D721Med (cell line): ENCODE measurements around the gene FAM111B.
A peak's percentile ranks its signal among the peaks of the same experiment; 100 is the strongest.
"Not testable (repeated sequence)": the region's sequence is repeated elsewhere in the genome, so short reads cannot be mapped to it uniquely, and the experiment has no call there.

Source experiments
- DNase-seq: peaks from one replicate; pipeline ENCODE4 v3.0.0; 2011; ENCODE audit warnings: low spot score; ENCODE audit not compliant: insufficient read length
- FAIRE-seq: peaks from 2 replicates; lab custom pipeline; 2011; peaks lifted over from hg19 to GRCh38; lab: Jason Lieb, UNC
- TF ChIP-seq, protein P1 (sequence below): IDR thresholded peaks from 2 replicates; pipeline ENCODE4 v1.5.1; 2012; ENCODE audit warnings: mild to moderate bottlenecking, control low read depth; ENCODE audit not compliant: insufficient read depth; ENCODE audit errors: missing control alignments

FAM111B gene

GRCh38 chr11:59119826-59120225, 12.8 kb downstream of the FAM111B start:
- FAIRE-seq (no peak), DNase-seq (no peak)
- TF ChIP-seq, protein P1, sequence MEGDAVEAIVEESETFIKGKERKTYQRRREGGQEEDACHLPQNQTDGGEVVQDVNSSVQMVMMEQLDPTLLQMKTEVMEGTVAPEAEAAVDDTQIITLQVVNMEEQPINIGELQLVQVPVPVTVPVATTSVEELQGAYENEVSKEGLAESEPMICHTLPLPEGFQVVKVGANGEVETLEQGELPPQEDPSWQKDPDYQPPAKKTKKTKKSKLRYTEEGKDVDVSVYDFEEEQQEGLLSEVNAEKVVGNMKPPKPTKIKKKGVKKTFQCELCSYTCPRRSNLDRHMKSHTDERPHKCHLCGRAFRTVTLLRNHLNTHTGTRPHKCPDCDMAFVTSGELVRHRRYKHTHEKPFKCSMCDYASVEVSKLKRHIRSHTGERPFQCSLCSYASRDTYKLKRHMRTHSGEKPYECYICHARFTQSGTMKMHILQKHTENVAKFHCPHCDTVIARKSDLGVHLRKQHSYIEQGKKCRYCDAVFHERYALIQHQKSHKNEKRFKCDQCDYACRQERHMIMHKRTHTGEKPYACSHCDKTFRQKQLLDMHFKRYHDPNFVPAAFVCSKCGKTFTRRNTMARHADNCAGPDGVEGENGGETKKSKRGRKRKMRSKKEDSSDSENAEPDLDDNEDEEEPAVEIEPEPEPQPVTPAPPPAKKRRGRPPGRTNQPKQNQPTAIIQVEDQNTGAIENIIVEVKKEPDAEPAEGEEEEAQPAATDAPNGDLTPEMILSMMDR: no peak

DNA sequence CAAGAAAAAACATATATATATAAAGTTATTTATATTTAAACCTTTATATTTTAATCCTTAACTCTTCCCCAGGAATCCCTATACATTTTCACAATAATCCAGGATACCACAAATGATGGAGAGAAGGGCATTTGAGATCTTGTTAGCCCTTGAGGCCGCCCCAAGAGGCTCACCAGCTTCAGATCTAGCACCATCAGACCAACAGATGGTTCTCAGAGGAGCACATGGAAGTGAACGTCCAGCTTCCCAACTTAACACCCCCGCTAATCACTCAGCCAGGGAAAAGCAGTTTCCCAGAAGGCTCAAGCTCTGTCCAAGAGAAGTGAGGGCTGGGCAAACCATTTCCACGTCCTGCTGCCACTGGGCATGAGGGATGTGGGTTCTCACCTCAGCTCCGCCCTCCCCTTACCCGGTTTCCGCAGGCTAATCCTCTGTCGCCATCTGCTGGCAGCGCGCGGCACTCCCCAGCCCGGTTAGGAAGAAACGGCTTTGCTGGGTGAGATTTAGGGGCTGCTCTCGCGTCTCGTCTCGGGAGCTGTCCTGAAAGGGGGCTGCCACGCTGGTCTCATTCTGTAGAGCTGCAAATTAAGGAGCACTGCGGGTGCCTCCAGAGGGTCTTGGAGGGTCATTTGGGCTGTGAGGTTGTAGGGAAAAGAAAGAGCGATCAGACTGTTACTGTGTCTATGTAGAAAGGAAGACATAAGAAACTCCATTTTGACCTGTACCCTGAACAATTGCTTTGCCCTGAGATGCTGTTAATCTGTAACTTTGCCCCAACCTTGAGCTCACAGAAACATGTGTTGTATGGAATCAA, 28.8 kb downstream of the FAM111B start:
- TF ChIP-seq, protein P1: peak; percentile 99
- no peak for FAIRE-seq
- DNase-seq: peak; percentile 41

DNA sequence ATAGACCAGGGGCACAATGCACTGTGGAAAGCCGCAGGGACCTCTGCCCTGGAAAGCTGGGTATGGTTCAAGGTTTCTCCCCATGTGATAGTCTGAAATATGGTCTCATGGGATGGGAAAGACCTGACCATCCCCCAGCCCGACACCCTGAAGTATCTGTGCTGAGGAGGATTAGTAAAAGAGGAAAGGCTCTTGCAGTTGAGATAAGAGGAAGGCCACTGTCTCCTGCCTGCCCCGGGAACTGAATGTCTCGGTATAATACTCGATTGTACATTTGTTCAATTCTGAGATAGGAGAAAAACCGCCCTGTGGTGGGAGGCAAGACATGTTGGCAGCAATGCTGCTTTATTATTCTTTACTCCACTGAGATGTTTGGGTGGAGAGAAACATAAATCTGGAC, 29.5 kb downstream of the FAM111B start:
- not testable (repeated sequence) for DNase-seq, FAIRE-seq

DNA sequence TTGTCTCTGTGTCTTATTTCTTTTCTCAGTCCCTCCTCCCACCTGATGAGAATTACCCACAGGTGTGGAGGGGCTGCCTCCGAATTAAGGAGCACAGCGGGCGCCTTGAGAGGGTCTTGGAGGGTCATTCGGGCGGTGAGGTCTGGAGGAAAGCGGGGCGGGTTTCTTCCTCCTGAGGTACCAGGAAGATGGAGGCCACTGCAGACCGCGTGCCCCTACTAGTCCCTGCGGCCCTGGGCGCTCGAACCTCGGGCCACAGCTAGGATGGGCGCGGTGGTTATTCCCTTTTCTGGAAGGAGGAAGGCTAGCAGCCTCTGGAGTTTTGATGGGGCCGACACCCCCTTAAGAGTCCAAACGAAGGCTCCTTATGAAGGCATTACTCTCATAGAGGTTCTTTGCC, 30.2 kb downstream of the FAM111B start:
- DNase-seq (no peak), FAIRE-seq (no peak)
- TF ChIP-seq, protein P1: no peak

DNA sequence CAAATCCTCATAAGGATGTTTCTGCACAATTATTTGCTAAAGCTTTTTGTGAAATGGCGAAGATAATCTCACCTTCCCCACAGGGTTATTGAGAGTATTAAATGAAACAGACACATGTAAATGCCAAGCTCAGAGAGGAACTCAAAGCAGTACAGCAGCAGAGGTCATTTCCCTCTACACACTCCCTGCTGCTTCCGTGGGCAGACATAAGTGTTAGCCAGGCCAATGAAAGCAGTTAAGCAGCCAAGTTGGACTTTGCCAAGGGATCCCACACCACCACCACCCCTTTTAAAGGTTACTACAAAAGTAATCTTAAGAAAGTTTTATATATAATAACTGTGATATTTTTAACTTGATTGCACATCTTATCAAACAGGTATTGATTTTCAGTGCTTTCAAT, 31.6 kb downstream of the FAM111B start:
- TF ChIP-seq, protein P1: no peak
- no peak for FAIRE-seq
- no peak for DNase-seq

- DNase-seq (no peak), FAIRE-seq (no peak)
- TF ChIP-seq, protein P1: no peak
Observed at GRCh38 chr11:59141191-59141590, 34.2 kb downstream of the FAM111B start.

DNA sequence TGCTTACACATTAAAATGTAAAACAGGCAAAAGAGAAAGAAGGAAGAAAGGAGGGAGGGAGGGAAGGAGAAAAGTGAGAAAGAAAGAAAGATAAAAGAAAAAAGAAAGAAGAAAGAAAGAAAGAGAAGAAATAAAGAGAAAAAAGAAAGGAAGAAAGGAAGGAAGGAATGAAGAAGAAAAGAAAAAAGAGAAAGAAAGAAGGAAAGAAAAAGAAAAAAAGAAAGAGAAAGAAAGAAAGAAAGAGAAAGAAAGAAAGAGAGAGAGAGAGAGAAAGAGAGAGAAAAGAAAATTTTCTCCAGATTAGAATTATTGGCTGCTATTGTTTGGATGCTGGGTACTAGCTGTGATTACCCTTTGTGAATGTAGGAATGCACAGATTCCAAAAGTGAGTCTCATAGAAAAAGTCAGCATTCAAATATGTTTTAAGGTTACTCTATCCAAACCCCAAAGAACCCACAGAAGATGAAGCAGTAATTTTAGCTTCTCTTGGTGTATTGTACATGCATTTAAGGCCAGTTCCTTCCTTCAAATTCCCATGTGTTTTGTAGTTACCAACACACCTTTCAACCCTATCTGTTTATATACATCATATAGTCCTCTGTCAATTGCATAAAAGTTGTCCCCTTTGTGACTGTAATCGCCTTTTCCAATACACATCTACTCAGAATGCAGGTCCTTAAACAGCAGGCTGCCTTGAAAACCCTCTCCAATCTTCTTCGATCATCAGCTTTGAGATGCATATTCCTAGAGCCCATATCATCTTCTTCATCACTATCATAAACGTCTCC, 34.8 kb downstream of the FAM111B start:
- DNase-seq (no peak), FAIRE-seq (no peak)
- TF ChIP-seq, protein P1: no peak
